ENCODE results near the gene AVEN.
"Not testable (repeated sequence)": the region's sequence is repeated elsewhere in the genome, so short reads cannot be mapped to it uniquely, and the experiment has no call there.

The AVEN gene

DNA sequence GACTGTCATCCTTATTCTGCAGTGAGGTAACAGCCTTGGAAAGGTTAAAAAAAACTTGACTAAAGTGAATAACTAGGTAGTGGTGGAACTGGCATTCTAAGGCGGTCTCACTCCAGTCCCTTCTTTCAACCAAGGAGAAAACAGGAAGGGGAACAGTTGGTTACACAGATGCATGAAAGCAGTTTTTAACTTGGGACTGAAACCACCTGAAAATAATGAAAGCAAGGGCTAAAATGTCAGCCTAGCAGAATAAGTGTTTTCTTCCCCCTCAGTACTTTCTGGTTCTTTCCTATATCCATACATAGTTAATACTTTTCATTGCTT is 748 bp upstream of the AVEN start:
- no peak for DNase-seq (ENCODE audit: low read depth in 3 of 3)

DNA sequence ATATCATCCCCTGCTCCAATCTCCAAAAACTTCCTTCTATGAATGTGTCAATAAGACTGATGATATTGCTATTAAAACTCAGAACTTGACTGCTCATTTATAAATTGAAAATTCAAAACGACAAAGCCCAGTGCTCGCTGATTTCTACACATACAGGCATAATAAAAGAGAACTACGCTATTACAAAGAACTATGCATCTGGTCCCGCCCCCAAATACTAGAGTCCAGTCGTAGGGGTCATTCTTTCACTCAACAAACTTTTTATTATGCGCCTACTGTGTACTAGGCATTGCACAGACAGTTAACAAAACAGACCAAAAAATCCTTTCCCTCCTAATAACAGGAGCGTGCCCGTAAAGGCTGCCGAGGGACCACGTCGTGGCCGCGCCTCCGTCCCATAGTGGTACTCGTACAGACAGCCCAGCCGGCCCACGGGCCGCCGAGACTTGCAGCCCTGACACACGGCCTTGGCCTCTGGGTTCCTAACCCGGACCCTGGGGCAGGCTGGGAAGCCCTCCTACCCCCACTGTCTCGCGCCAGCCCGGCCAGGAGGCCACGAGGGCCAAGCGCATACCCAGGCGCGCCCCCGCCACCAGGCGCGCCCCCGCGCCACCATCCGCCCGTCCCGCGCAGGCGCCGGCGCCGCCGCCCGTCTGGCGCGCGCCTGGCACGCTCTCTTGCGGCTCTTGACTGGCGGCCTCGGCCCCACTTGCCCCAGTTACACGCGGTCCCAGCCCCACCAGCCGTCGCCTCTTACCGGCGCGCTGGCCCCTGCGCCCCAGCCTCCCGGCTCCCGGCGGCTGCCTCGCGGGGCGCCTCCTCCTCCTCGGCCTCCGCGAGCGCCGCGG is 757 bp downstream of the AVEN start:
- peak; percentile 49 to 68 (median 49) for DNase-seq (ENCODE audit: low read depth in 3 of 3)

DNA sequence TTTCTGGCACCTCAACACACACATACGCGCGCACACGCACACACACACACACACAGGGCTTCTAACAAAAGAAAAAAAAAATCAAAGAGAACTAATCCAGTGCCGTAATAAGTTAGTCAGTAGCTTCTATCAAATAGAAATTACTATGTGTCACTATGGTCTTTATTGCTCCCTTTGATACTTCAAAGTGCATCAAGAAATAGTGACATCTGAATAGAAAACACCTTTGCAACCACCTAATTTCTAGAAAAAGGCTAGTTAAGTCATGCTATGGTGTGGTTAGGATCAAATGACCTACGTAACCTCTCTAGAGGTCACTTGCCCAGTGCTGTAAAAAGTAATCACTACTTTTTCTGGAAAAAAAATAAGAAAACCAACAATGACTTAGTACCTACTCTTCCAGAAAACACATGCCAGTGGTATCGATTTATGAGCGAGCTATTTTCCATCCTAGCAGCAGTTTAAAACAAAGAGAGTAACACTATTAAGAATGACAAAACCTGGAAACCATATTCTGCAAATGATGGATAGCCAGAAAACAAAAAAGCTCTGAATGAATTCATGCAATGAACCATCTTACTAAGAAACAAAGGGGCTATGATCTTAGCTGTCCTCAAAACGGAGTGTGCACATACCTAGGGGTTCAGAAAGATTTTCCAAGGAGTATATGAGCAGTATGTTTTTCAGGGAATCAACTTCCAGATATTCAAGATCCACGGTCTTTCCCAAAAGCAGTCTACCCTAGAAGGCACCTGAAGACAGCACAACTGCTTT is 6.8 kb downstream of the AVEN start:
- DNase-seq (ENCODE audit: low read depth in 3 of 3) = no peak

DNA sequence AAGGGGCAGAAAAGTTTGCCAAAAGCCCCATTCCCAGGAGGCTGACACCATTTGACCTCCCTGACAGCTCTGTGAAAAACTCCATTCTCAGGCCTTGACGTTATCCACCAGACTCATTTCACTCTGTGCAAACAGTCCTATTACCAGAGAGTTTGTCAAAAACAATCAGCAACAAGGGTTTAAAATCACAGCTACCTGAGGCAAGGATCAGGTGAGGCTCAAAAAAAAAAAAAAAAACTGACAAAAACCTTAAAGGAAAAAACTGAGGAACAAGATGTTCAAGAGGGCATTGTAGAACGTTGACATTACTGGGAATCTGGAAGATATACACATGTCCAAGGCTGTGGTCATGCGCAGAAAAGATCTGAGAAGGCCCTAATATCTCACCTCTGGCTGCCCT is 11.4 kb downstream of the AVEN start:
- DNase-seq (ENCODE audit: low read depth in 3 of 3) = no peak

DNA sequence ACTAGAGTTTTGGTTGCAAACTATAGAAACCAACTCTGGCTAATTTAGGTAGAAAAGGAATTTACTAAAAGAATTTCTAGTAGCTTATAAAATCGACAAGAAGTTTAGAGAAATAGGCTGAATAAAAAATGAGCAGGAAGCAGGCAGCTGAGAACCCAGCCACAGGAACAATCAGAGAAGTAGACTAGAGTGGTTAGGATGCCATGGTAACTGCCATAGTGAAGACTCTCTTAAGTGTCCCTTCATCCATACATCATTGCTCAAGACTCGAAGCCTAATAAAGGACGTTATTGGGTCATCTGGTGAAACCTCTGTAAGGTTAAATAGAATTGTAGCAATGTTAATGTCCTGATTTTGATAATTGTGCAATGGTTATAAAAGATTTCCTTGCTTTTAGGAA is 13.8 kb downstream of the AVEN start:
- DNase-seq (ENCODE audit: low read depth in 3 of 3) = no peak

DNA sequence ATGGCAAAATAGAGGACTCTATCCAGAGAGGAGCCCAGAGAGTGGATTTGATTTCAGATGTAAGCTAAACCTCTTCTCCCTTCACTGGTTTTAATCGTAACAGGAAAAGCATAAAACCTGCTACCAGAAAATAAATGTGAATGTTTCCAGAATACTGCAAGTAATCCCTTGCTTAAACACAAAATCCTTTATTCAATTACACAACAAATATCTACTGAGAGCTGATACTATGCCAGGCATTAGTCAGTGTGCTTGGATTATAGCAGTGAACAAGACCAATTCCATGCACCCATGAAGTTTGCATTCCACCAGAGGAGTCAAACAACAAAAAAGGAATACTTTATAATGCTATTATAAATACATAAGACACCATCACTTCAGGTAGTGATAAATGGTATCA is 15.1 kb downstream of the AVEN start:
- no peak for DNase-seq (ENCODE audit: low read depth in 3 of 3)

DNA sequence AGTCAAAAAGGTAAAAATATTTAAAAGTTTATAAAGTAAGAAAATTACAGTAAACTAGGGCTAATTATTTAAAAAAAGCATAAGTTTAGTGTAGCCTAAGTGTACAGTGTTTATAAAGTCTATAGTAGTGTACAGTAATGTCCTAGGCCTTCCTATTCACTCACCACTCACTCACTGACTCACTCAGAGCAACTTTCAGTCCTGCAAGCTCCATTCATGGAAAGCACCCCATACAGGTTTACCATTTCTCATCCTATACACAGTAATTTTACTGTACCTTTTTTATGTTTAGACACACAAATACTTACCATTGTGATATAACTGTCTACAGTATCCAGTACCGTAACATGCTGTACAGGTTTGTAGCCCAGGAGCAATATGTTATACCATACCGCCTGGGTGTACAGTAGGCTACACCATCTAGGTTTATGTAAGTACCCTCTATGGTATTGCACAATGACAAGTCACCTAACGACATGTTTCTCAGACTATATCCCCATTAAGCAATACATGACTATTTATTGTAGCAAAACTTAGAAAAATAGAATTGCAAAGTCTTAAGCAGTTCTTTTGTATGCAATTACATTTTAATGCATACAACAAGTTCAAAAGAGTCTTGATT is 19.5 kb downstream of the AVEN start:
- DNase-seq (ENCODE audit: low read depth in 3 of 3) = no peak

DNA sequence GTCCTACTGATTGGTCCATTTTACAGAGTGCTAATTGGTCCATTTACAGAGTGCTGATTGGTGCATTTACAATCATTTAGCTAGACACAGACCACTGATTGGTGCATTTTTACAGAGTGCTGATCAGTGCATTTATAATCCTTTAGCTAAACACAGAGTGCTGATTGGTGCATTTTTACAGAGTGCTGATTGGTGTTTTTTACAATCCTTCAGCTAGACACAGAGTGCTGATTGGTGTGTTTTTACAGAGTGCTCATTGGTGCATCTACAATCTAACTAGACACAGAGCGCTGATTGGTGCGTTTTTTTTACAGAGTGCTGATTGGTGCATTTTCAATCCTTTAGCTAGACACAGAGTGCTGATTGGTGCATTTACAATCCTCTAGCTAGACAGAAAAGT is 20.3 kb downstream of the AVEN start:
- DNase-seq (ENCODE audit: low read depth in 3 of 3) = not testable (repeated sequence)

DNA sequence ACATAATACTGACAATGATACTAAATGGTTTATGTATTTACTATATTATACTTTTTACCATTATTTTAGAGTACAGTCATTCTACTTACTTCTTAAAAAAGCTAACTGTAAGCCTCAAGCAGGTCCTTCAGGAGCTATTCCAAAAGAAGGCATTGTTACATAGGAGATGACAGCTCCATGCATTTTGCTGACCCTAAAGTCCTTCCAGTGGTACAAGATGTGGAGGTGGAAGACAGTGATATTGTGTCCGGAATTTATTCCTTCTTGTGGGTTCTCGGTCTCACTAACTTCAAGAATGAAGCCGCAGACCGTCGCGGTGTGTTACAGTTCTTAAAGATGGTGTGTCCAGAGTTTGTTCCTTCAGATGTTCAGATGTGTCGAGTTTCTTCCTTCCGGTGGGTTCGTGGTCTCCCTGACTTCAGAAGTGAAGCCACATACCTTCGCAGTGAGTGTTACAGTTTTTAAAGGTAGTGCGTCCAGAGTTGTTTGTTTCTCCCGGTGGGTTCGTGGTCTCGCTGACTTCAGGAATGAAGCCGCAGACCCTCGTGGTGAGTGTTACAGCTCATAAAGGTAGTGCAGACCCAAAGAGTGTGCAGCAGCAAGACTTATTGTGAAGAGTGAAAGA is 20.9 kb downstream of the AVEN start:
- DNase-seq (ENCODE audit: low read depth in 3 of 3) = peak in 1 of 3 experiments; percentile 17

DNA sequence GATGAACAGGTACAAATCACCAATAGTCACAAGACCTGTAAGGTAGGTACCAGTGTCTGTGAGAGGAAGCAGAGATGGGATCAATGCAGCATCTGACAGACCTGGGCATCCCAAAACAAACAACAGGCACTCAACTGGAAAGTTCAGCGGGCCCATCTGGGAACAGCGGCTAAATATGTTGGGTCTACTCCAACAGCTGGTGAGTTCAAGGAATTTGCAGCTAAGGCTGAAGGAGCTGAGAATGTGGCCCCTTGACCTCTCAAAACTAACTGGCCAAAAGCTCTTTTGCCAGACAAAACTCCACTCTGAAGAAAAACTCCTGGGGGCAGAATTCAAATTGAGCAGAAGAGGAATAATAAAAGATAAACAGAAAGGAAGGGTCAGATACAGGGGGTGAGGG is 24.4 kb downstream of the AVEN start:
- DNase-seq (ENCODE audit: low read depth in 3 of 3) = no peak

DNA sequence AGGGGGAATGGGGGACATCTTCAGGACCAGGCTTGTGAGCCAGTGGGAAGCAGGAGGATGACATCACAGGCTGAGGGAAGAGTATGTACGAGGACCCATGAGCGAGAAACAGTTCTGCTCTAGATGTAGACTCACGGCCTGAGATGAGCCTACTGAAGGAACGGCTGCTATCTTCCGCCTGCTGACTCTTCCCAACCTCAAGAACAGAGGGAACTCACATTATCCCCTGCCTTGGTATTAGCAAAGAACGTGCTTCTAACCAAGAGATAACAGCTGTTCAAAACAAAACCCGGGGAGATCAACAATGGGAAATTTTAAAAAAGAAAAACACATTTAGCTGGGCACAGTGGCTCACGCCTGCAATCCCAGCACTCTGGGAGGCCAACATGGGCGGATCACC is 25.3 kb downstream of the AVEN start:
- DNase-seq (ENCODE audit: low read depth in 3 of 3) = no peak

DNA sequence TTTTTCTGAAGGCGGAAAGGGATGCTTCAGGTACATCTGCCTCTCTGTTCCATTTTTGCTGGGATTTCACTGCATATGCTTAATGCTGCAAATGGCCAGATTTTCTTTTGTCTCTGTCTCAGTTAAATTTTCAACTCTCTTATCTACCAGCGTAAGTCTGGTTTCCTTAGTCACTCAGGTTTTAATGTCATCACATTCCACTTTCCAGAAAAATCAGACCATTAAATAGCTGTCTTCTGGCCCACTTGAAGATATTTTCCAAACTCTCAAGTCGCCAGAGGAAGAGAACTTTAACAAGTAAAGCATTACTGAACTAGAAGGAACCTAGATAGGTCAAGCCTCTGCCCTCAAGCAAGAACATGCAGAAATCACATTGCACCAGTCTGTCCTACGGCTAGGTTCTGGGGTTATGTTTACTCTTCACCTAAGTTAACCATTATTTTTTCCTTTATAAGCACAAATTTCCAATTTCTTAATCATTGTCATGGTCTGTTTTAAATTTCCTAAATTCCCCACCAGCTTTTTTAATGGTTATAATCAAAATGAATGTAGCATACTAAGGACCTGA is 26.5 kb downstream of the AVEN start:
- no peak for DNase-seq (ENCODE audit: low read depth in 3 of 3)

DNA sequence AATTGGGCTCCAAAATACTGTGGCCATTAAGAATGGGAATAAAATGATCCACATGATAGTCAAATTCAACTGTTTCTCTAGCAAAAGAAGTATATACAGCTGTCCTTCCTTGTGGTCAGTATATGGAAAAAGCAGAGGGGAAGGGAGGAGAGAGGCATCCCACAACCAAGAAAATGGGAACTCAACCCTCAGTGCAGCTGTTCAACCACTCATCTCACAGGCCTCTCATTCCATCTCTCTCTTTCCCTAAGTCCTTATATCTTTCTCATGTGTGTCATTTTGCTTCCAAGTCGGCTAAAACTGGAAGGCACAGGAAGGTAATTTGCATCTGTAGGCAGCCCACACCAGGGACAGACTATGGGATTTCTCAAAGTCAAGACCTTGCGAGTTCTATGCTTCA is 27.5 kb downstream of the AVEN start:
- DNase-seq (ENCODE audit: low read depth in 3 of 3) = no peak

DNA sequence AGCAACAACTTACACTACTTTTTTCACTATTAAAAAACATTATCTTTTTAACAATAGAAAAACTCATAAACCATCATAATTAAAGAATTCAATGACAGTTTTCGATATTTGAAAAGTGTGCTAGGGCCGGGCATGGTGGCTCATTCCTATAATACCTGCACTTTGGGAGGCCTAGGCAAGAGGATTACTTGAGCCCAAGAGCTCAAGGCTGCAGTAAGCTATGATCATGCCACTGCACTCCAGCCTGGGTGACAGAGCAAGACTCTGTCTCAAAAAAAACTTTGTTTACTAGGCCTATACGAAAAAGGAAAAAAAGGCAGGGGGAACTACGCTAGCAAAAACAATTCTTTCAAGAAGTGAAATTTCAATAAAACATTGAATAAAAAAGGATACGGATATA is 28.1 kb downstream of the AVEN start:
- DNase-seq (ENCODE audit: low read depth in 3 of 3) = no peak

DNA sequence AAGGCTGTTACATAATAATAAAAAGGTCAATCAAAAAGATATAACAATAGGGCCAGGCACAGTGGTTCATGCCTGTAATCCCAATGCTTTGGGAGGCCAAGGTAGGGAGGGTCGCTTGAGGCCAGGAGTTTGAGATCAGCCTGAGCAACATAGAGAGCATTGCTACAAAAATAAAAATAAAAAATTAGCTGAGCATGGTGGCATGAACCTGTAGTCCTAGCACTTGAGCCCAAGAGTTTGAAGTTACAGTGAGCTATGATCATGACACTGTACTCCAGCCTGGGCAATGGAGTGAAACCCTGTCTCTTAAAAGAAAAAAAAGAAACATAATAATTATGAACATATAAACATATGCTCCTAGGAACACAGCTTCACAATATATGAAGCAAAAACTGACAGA is 29.3 kb downstream of the AVEN start:
- DNase-seq (ENCODE audit: low read depth in 3 of 3) = no peak

DNA sequence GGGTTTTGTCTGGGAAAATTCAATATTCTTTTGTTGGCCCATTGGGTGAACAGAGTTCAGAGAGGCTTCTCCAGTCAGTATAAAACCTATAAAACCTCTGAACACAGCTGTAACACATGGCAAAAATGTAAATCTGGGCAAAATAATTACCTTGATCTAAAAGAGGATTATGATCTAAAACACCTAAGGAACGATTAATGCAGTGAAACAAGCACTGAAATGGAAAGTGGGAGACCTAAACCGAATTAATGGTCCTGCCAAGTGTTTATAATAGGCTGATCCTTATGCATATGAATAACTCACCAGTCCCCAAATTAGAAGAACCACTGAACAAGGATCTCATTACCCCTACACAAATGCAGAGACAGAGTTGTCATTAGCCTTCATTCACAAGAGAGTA is 32.6 kb downstream of the AVEN start:
- no peak for DNase-seq (ENCODE audit: low read depth in 3 of 3)

DNA sequence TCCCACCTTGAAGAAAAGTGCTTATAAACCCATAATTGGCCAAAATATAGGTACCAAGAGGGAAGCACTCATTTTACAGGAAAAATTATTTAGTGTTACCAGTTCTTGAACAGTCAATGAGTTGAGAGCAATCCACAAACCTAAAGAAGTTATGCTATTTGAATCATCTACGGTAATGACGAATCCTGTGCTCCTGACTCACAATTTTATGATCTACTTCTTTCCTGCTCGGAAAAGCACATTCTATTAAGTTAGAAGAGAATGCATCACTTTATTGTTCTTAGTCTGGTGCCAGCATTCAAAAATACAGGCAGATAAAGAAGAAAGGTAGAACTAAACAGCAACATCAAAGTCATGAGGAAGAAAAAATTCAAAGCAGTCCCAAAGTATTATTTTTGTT is 37.5 kb downstream of the AVEN start:
- no peak for DNase-seq (ENCODE audit: low read depth in 3 of 3)

DNA sequence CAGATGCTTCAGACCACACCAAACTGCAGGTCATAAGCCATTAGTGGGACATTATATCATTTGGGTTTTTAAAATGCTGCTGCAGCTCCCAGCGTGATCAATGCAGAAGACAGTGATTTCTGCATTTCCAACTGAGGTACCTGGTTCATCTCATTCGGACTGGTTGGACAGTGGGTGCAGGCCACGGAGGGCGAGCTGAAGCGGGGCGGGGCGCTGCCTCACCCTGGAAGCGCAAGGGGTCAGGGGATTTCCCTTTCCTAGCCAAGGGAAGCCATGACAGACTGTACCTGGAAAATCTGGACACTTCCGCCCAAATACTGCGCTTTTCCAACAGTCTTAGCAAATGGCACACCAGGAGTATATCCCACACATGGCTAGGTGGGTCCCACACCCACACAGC is 43.3 kb downstream of the AVEN start:
- DNase-seq (ENCODE audit: low read depth in 3 of 3) = not testable (repeated sequence)

DNA sequence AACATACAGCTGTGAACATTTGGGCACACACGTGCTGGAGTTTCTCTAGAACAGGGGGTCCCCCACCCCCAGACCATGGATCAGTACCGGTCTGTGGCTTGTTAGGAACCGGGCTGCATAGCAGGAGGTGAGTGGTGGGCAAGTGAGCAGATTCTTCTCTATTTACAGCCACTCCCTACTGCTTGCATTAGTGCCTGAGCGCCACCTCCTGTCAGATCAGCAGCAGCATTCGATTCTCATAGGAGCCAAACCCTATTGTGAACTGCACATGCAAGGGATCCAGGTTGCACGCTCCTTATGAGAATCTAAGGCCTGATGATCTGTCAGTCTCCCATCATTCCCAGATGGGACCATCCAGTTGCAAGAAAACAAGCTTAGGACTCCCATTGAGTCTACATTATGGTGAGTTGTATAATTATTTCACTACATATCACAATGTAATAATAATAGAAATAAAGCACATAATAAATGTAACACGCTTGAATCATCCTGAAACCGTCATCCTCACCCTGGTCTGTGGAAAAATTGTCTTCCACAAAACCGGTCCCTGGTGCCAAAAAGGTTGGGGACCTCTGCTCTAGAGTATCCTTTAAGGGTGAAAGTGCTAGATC is 44.9 kb downstream of the AVEN start:
- no peak for DNase-seq (ENCODE audit: low read depth in 3 of 3)

DNA sequence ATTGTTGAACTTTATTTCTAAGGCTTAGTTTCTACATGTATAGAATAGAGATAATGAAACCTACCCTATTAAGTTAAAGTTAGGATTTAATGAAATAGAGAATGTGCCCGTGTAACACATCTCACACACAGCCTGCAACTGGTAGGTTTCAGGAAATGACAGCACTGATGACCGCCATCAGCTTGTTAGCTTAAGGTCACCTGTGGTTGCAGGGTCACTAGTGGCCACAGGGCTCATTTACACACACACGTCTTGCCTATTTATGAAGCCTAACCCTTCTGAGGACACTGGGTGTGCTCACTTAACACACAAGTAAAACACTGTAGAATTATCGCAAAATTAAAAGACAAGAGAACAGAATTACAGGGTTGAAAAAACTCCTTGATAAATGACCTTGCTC is 50.6 kb downstream of the AVEN start:
- no peak for DNase-seq (ENCODE audit: low read depth in 3 of 3)

DNA sequence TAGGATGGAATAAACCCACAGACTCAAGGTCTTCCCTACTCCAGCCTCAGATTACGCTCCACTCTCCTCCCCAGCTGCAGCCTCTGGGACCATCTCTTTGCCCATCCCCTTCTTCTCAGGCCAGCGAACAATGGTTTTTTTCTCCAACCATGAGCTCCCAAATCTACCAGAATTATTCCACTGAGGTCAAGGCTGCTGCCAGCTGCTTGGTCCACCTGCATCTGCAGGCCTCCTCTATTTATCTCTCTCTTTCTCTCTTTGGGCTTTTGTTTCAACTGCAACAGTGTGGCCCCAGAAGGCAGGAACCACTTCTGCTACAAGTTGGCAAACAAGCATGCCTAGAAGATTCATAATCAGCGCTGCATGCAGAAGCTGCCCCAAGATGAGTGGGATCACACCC is 51.6 kb downstream of the AVEN start:
- no peak for DNase-seq (ENCODE audit: low read depth in 3 of 3)

DNA sequence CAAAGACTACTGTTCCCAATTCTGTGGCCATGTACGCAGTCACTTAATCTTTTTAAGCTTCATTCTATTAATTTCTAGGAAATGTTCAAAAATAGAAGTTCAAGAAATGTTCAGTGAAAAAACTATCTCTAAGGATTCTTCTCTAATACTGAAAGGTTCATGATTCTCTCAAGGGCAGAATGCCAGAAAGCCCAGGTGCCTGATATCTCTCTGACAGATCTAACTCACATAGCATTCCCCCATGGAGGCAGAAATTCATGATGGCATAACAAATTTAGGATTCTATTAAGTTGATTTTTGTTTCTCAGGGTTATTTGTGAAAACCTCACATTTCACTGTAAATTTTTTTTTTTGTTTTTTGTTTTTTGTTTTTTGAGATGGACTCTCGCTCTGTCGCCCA is 53.3 kb downstream of the AVEN start:
- no peak for DNase-seq (ENCODE audit: low read depth in 3 of 3)
